Measurements from ENCODE around the gene ZNF324. TPM values are rescaled to one million over a fixed set of nuclear protein-coding genes. Genes with fewer than 3 reads are reported as not detected.

ZNF324 gene
- total RNA-seq, 2 experiments from 2014 or later = 8.1 to 10.1 TPM

GRCh38 chr19:58475714-58476497 lies 9.0 kb downstream of the ZNF324 start, which contains the start of gene ZNF446:
Gene ZNF446, plus strand, starts transcription at chr19:58476352. Its CDS starts 867 bp downstream, at chr19:58477219.
- Mint-ChIP-seq H3K9me3 (no peaks in the 10 kb centered on the region), H3K4me1 (ENCODE audit: low read depth) (peaks cover 32% of the 10 kb centered on the region), H3K36me3 (ENCODE audit: low read depth) (peaks cover 9% of the 10 kb centered on the region), H3K4me3 (peak within 1 kb of the TSS; percentile 82), H3K27me3 (no peaks in the 10 kb centered on the region), H3K27ac (peak within 1 kb of the TSS; percentile 98)
- peak; percentile 98 for DNase-seq
- POLR2A ChIA-PET = interaction anchor here (0.7 to 2.6 kb wide), 12 partner anchors 10 to 100 kb away, joined by 3 to 11 read pairs (median 5); partner anchors contain the start of genes CHMP2A, TRIM28, ZBTB45 and ZNF324
- intact Hi-C loops (cut with micrococcal nuclease) = no loop called here
- CTCF ChIA-PET = interaction anchor here (1.1 kb wide), 1 partner anchor 44 kb away, joined by 6 read pairs; the partner anchor contains the start of gene ZBTB45
- no peak for TF ChIP-seq CTCF (IDR thresholded peaks at IDR 0.05)
- peak; percentile 87 for ATAC-seq

- intact Hi-C loops (cut with micrococcal nuclease) = no loop called here
- Mint-ChIP-seq H3K4me1 (ENCODE audit: low read depth) (peaks cover 32% of the 10 kb centered on the region), H3K4me3 (peak overlapping the region; percentile 82), H3K36me3 (ENCODE audit: low read depth) (peaks cover 7% of the 10 kb centered on the region), H3K9me3 (no peaks in the 10 kb centered on the region), H3K27me3 (no peaks in the 10 kb centered on the region), H3K27ac (peak overlapping the region; percentile 98)
- ChIA-PET CTCF (interaction anchor here (1.1 kb wide), 1 partner anchor 43 kb away, joined by 6 read pairs; the partner anchor contains the start of gene ZBTB45), POLR2A (interaction anchor here (0.7 to 2.6 kb wide), 13 partner anchors 13 to 99 kb away, joined by 3 to 11 read pairs (median 4); partner anchors contain the start of genes CHMP2A, TRIM28 and ZBTB45)
- no peak for TF ChIP-seq CTCF (IDR thresholded peaks at IDR 0.05)
- DNase-seq (peak; percentile 46), ATAC-seq (peak; percentile 0)
Observed at GRCh38 chr19:58476498-58477015, 9.7 kb downstream of the ZNF324 start.

GRCh38 chr19:58477130-58477529 lies 10.2 kb downstream of the ZNF324 start:
- intact Hi-C loops (cut with micrococcal nuclease) = no loop called here
- no peaks in the 10 kb centered on the region for H3K9me3 Mint-ChIP-seq
- CTCF ChIA-PET = interaction anchor here (1.1 to 2.2 kb wide), 2 partner anchors 43 kb away, joined by 6 to 7 read pairs; partner anchors contain the start of gene ZBTB45
- DNase-seq (no peak), ATAC-seq (no peak)
- peaks cover 5% of the 10 kb centered on the region for H3K36me3 Mint-ChIP-seq (ENCODE audit: low read depth)
- no peaks in the 10 kb centered on the region for H3K27me3 Mint-ChIP-seq
- H3K4me1 Mint-ChIP-seq (ENCODE audit: low read depth) = peaks cover 32% of the 10 kb centered on the region
- peak overlapping the region; percentile 98 for H3K27ac Mint-ChIP-seq
- TF ChIP-seq CTCF (IDR thresholded peaks at IDR 0.05) = no peak
- POLR2A ChIA-PET = interaction anchor here (0.9 to 2.6 kb wide), 8 partner anchors 12 to 91 kb away, joined by 3 to 11 read pairs (median 4); partner anchors contain the start of genes CHMP2A and ZBTB45
- peak overlapping the region; percentile 82 for H3K4me3 Mint-ChIP-seq

GRCh38 chr19:58477871-58478270 lies 11.0 kb downstream of the ZNF324 start:
- Mint-ChIP-seq H3K9me3 (no peaks in the 10 kb centered on the region), H3K36me3 (ENCODE audit: low read depth) (peaks cover 4% of the 10 kb centered on the region), H3K27me3 (no peaks in the 10 kb centered on the region), H3K4me1 (ENCODE audit: low read depth) (peaks cover 32% of the 10 kb centered on the region), H3K27ac (peak overlapping the region; percentile 55), H3K4me3 (no peak overlapping the region)
- DNase-seq = no peak
- ChIA-PET CTCF (interaction anchor here (1.4 to 2.2 kb wide), 2 partner anchors 36 to 42 kb away, joined by 3 to 7 read pairs; partner anchors contain the start of gene ZBTB45), POLR2A (interaction anchor here (1.9 kb wide), 1 partner anchor 42 kb away, joined by 5 read pairs; the partner anchor contains the start of gene ZBTB45)
- intact Hi-C loops (cut with micrococcal nuclease) = no loop called here
- no peak for ATAC-seq
- TF ChIP-seq CTCF (IDR thresholded peaks at IDR 0.05) = no peak

Measured in activated CD8-positive, alpha-beta T cell treated with anti-CD3 and anti-CD28 coated beads for 36 hours (primary cell).